NCI-H128 (cell line): ENCODE data around the gene CAMTA1.
A peak's percentile ranks its signal among the peaks of the same experiment; 100 is the strongest.
"Not testable (repeated sequence)": the region's sequence is repeated elsewhere in the genome, so short reads cannot be mapped to it uniquely, and the experiment has no call there.

Source experiments
- DNase-seq: peaks from one replicate; lab custom pipeline; 2025; ENCODE audit not compliant: unreplicated experiment; lab: John Stamatoyannopoulos, UW

Gene CAMTA1

GRCh38 chr1:7375781-7376660 lies 590.8 kb downstream of the CAMTA1 start:
- no peak for DNase-seq

DNA sequence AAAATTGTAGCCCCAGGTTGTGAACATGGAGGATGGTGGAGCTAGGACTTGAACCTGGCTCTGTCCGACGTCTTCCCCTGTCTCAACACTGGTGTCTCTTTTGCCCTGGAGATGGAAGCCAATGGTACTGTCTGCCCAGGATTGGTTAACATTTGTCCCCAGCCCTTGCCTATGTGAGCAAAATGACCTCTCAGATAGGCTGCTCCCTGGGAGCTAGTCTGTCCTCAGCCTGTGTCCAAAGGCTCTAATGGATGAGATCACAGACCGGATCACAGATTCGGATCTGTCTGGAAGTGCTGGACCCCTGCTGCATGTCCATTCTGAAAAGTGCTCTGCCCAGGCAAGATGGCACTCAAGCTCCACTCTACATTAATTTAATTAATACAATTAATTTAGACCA lies 591.4 kb downstream of the CAMTA1 start:
- DNase-seq: no peak

DNA sequence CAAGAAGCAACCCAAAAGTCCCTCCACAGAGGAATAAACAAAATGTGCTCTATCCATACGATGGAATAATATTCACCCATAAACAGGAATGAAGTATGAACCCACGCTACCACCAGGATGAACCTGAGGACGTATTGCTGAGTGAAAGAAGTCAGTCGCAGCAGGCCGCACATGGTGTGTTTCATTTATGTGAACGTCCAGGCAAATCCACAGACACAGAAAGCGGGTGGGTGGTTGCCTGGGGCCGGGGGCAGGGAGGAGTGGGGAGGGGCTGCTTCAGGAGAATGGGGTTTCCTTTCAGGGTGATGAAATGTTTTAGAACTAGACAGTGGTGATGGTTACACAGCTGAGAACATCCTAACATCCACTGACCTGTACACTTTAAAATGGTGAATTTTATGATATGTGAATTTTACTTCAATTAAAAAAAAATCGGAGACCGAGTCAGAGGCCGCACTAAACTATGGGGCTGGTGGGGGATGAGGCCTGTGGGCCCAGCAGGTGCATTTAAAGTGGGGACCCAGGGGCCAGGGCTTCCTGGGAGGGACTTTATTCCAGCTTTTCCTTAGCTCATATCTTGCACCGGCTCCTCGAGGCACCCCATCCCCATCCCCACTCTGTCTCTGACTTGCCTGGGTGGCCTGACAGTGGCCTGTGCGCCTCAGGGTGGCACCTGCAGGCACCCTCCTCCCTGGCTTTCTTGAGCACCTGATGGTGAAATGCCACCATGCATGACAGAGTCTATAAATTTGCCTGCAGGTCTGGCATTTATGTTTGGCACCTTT lies 593.3 kb downstream of the CAMTA1 start:
- no peak for DNase-seq

DNA sequence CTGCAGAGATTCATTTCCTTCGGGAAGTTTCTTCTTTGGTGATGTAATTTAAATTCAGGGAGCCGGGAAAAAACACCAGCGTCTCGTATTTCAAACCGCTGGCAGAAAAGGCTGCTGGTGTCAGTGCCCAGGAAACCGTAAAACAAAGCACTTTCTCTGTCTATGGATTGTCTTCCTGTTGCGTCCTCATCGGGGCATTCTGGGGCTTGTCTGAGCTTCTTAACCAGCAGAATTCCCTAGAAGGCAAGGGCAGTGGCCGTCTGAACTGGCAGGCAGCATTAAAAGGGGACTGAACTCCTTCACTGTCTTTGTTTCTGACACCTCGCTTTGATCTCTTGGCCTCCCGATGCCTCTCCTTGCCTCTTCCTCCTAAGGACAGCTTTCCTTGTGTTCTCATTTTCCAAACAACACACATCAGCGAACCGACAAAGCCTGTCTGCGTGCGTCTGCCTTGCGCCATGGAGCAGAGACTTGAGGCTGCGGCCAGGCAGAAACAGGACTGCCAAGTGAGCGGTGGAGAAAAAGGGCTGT lies 594.3 kb downstream of the CAMTA1 start:
- peak; percentile 66 for DNase-seq

DNA sequence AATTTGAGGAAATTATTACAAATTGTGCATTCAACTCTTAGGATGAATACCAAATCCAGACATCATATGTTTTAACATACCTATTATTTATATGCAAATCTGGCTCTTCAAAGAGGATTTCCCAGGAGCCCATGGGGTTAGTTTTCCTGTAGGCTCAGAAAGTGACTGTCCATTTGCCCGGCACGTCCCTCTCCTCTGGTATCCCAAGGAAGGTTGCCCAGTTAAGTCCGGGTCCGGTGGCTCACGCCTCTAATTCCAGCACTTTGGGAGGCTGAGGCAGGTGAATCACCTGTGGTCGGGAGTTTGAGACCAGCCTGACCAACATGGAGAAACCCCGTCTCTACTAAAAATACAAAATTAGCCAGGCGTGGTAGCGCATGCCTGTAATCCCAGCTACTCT lies 594.8 kb downstream of the CAMTA1 start:
- DNase-seq: not testable (repeated sequence)

- no peak for DNase-seq
Observed at GRCh38 chr1:7380712-7381111, 595.5 kb downstream of the CAMTA1 start.

DNA sequence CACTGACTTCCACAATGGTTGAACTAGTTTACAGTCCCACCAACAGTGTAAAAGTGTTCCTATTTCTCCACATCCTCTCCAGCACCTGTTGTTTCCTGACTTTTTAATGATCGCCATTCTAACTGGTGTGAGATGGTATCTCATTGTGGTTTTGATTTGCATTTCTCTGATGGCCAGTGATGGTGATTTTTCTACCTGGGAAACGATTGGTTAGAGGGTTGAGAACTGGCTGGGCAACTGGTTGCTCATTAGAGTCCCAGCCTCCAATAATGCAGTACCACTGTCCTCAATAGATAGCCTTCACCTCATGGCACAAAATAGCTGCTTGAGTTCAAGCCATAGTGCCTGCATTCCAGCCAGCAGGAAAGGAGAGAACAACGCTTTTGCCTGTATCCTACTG lies 596.5 kb downstream of the CAMTA1 start:
- not testable (repeated sequence) for DNase-seq

GRCh38 chr1:7382971-7383370 lies 597.7 kb downstream of the CAMTA1 start:
- DNase-seq: no peak

GRCh38 chr1:7383671-7384520 lies 598.6 kb downstream of the CAMTA1 start:
- no peak for DNase-seq

- DNase-seq: no peak
Observed at GRCh38 chr1:7384679-7385078, 599.4 kb downstream of the CAMTA1 start.

DNA sequence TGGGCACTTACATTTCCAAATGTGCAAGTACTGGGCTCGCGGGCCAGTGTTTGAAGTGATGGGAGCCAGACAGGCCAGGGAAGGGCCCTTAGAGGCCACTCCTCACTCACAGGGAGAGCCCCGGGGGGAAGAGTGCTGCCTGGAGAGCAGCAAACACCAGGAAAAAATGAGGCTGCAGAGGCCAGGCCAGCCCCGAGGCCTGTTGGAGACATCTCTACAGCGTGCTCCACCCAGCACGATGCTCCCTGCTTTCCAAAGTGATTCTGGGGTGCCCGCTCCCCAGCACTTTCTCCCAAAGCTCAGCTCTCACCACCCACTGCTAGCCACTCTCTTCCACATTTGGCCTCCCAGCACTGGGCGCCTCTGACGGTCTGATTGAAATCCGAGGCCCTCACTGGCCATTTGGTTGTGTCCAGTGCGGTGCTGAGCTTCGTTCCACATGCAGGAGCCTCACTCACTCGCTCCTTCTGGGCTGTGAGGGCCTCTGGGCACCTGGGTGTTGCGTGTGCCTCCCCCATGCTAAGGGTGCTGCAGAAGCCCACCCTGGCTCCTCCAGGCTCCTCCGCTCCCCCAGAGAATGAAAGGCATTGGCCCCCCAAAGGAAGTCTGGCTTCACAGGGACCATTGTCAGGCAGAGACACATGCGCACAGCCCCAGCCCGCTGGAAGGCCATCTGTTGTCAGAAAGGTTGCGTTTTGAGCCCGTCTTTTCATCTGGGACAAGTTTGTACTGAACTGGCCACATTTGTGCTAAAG lies 600.4 kb downstream of the CAMTA1 start:
- no peak for DNase-seq

GRCh38 chr1:7386226-7387052 lies 601.2 kb downstream of the CAMTA1 start:
- no peak for DNase-seq

- DNase-seq: no peak
Observed at GRCh38 chr1:7387053-7387927, 602.0 kb downstream of the CAMTA1 start.

- no peak for DNase-seq
Observed at GRCh38 chr1:7388141-7388487, 602.9 kb downstream of the CAMTA1 start.

DNA sequence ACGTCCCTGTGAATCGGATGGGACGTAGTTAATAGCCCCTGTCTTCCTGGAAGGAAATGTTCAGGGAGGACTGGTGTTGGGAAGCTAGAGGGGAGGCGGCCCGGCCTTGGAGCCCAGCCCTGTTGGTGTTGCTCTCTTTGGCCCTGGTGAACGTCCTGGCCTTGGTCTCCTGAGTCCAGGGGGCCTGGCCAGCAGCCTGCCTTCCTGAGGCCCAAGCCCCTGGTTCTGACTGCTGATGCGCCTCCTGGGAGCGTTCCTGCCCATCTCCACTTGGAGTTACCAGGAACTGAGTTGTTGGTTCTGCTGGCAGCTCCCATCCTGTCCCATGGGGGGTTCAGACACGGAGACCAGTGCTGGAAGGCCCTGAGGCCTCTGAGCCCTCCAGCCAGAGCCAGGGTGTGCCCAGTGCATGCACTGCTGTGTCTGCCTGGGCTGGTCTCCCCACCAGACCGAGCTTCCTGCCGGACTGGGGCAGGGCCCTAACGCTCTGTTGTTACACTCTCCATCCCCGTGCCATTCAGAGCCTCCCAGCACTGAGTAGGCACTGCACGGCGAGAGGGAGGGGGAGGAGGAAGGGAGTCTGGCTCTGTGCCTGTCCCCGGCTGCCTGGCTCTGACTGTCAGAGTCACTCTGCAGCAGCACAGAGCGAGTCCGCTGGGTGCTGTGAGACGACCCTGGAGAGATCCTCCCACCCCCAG lies 603.4 kb downstream of the CAMTA1 start:
- no peak for DNase-seq

GRCh38 chr1:7389201-7389905 lies 604.1 kb downstream of the CAMTA1 start:
- no peak for DNase-seq

GRCh38 chr1:7389906-7390603 lies 604.8 kb downstream of the CAMTA1 start:
- no peak for DNase-seq
